NCI-H460 (cell line): ENCODE measurements around the gene OCIAD1. TPM values are rescaled to one million over a fixed set of nuclear protein-coding genes. Genes with fewer than 3 reads are reported as not detected.

Experiments used
- total RNA-seq: library from RNA; depleted of rRNA; stranded (reverse); fragments of >200 nt; shearing (Covaris generic); gene quantifications from 2 replicates; pipeline ENCODE4 v1.2.3, GENCODE V29; 2014; rRNA removed

Gene OCIAD1
- total RNA-seq, 1 experiment from 2014 or later: 203 TPM

Other genes starting within 250 kb of the OCIAD1 start
- 28.7 and 31.0 TPM in 2 replicates for gene FRYL, start 50.8 kb upstream of the OCIAD1 start, total RNA-seq
- 44.4 and 64.1 TPM in 2 replicates for gene OCIAD2, start 75.7 kb downstream of the OCIAD1 start, total RNA-seq
- not detected in 2 replicates for gene CWH43, start 155.2 kb downstream of the OCIAD1 start, total RNA-seq